Fibroblast of lung (primary cell): Measurements from ENCODE around the gene NTRK3. TPM values are rescaled to one million over a fixed set of nuclear protein-coding genes. Genes with fewer than 3 reads are reported as not detected.

Experiments used
- DNase-seq, 2 donors: peaks; one replicate each; pipeline versions ENCODE4 v3.0.0 to v3.0.0-alpha.2; 2010; ENCODE audit warnings: low read depth in 2 of 2
- H2AFZ ChIP-seq: 2 replicates; pipeline ENCODE4 v1.5.1; 2012; ENCODE audit warnings: low read length, control low read depth, inconsistent platforms
- H3K27ac ChIP-seq: 2 replicates; pipeline ENCODE4 v1.5.1; 2011; ENCODE audit warnings: low read length, control low read depth; ENCODE audit not compliant: insufficient read depth
- H3K27me3 ChIP-seq: 2 replicates; pipeline ENCODE4 v1.5.1; 2011; ENCODE audit warnings: mild to moderate bottlenecking, low read length; ENCODE audit not compliant: control insufficient read depth, insufficient read depth
- H3K36me3 ChIP-seq: 2 replicates; pipeline ENCODE4 v1.5.1; 2011; ENCODE audit warnings: low read length; ENCODE audit not compliant: control insufficient read depth, insufficient read depth
- H3K4me1 ChIP-seq: 2 replicates; pipeline ENCODE4 v1.5.1; 2011; ENCODE audit warnings: low read length; ENCODE audit not compliant: control insufficient read depth, insufficient read depth; ENCODE audit errors: extremely low read depth
- H3K4me2 ChIP-seq: 2 replicates; pipeline ENCODE4 v1.5.1; 2011; ENCODE audit warnings: low read length, control low read depth; ENCODE audit not compliant: insufficient read depth; ENCODE audit errors: extremely low read depth
- H3K4me3 ChIP-seq, 4 experiments: fragments of 200-600 bp in 1 of 4; sonication (generic) in 1 of 4; replicated peaks in 1 of 4; 2 replicates each; pipeline ENCODE4 v1.5.1; 2011 to 2016; ENCODE audit warnings: low read length in 4 of 4, low read depth in 3 of 4, mild to moderate bottlenecking in 3 of 4, control low read depth in 2 of 4, inconsistent platforms in 1 of 4, mixed read lengths in 1 of 4; ENCODE audit not compliant: insufficient read depth in 1 of 4; ENCODE audit errors: control extremely low read depth in 1 of 4
- H3K79me2 ChIP-seq: 2 replicates; pipeline ENCODE4 v1.5.1; 2012; ENCODE audit warnings: mild to moderate bottlenecking, low read length, inconsistent platforms; ENCODE audit not compliant: control insufficient read depth, insufficient read depth
- H3K9ac ChIP-seq: 2 replicates; pipeline ENCODE4 v1.5.1; 2011; ENCODE audit warnings: mild to moderate bottlenecking, low read length, control low read depth; ENCODE audit not compliant: insufficient read depth
- H3K9me3 ChIP-seq: 2 replicates; pipeline ENCODE4 v1.5.1; 2012; ENCODE audit warnings: low read depth, low read length; ENCODE audit not compliant: control insufficient read depth, insufficient read depth
- H4K20me1 ChIP-seq: 2 replicates; pipeline ENCODE4 v1.5.1; 2011; ENCODE audit warnings: low read length; ENCODE audit not compliant: control insufficient read depth, insufficient read depth; ENCODE audit errors: extremely low read depth
- EZH2 ChIP-seq: IDR thresholded peaks from 2 replicates; pipeline ENCODE4 v1.5.1; 2012; ENCODE audit warnings: low read length, control low read depth, mild to moderate bottlenecking; ENCODE audit errors: missing control alignments
- polyA plus RNA-seq, 2 donors: library from polyadenylated mRNA; depleted of rRNA in 1 of 2; stranded (reverse) in 1 of 2; unstranded in 1 of 2; fragments of >200 nt; gene quantifications; 2 replicates each; pipeline ENCODE4 v1.2.1, GENCODE V29; 2011 to 2012; ENCODE audit warnings: missing spikeins in 1 of 2
- total RNA-seq: library from RNA; depleted of rRNA; stranded (reverse); fragments of >200 nt; gene quantifications from 2 replicates; pipeline ENCODE4 v1.2.1, GENCODE V29; 2014
- TF ChIP-seq, protein P1 (sequence below), 2 donors: IDR thresholded peaks in 1 of 2; conservative IDR thresholded peaks in 1 of 2; 1 replicate in 1 of 2; 2 replicates in 1 of 2; pipeline ENCODE4 v1.5.1; 2011 to 2012; ENCODE audit warnings: low read length in 2 of 2, control low read depth in 1 of 2, inconsistent platforms in 1 of 2, low read depth in 1 of 2, mild to moderate bottlenecking in 1 of 2

NTRK3 gene
- total and polyA plus RNA-seq, 2 donors (not counting 1 experiment from before 2014, with no cell fraction given) = 0.06 TPM; not detected in 1

DNA sequence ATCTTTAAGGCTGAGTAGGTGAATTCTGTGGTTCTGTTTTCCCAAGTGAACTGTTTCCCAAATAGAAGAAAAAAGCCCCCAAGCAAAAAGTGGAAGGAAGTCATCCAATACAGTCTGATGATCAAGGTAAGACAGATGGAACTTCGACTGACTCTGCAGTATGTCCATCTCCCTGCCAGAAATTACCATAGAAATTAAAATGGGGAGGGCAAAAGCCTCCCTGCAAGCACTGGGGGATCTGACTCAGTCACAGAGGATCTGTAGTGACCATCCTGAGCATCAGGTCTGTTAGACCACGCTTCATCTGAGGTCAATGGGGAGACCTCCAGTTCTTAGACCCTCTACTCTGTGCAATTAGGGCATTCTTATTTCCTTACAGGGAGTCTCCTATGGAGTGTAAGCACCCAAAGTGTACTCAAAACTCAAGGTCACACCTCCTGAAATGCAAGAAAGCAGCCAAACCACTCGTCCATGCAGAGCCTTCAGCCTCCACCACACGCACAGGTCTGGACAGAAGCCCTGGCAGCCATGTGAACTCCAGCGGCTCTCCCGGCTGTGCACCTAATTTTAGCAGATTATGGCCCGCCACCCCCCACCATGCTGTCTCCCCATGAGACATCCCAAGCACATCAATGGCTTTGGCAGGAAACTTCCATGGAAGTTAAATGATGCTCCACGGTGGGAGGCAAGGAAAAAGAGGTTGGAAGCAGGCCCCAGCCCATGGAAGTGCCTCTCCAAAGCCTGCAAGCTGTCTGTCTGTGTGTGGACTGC, 348.7 kb downstream of the NTRK3 start:
- no peak overlapping the region for H3K27ac ChIP-seq
- no peak overlapping the region for H3K4me3 ChIP-seq
- no peak overlapping the region for H3K9ac ChIP-seq
- no peak for DNase-seq
- H2AFZ ChIP-seq = no peak overlapping the region
- H3K79me2 ChIP-seq = no peaks in the 10 kb centered on the region
- no peaks in the 10 kb centered on the region for H4K20me1 ChIP-seq
- TF ChIP-seq EZH2 = no peak
- TF ChIP-seq, protein P1, sequence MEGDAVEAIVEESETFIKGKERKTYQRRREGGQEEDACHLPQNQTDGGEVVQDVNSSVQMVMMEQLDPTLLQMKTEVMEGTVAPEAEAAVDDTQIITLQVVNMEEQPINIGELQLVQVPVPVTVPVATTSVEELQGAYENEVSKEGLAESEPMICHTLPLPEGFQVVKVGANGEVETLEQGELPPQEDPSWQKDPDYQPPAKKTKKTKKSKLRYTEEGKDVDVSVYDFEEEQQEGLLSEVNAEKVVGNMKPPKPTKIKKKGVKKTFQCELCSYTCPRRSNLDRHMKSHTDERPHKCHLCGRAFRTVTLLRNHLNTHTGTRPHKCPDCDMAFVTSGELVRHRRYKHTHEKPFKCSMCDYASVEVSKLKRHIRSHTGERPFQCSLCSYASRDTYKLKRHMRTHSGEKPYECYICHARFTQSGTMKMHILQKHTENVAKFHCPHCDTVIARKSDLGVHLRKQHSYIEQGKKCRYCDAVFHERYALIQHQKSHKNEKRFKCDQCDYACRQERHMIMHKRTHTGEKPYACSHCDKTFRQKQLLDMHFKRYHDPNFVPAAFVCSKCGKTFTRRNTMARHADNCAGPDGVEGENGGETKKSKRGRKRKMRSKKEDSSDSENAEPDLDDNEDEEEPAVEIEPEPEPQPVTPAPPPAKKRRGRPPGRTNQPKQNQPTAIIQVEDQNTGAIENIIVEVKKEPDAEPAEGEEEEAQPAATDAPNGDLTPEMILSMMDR (conservative IDR thresholded peaks at IDR 0.05 in 1 of 2, IDR thresholded peaks at IDR 0.05 in 1 of 2; ENCODE audit: low read depth in 1 of 2, low read length in 2 of 2) = no peak
- H3K4me2 ChIP-seq = no peak overlapping the region
- no peaks in the 10 kb centered on the region for H3K9me3 ChIP-seq
- no peaks in the 10 kb centered on the region for H3K4me1 ChIP-seq
- no peaks in the 10 kb centered on the region for H3K27me3 ChIP-seq
- H3K36me3 ChIP-seq = no peaks in the 10 kb centered on the region

DNA sequence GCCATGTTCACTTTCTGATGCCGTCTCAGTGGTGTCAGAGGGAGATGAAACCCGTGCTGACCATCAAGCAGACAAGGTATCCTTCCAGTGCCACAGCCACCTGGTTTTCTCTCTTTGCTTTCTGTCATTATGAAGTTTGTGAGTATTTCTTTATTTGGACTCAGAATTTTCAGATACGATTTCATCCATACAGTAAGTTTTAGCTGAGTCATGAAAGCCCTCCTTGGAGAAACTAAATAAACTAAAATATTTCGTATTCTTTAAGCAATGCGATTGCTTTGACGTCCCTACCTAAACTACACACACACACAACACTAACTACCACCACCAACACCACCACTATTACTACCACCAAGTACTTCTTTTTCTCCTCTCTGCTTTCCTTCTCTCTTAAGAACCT, 350.1 kb downstream of the NTRK3 start:
- Histone ChIP-seq H3K9me3 (no peaks in the 10 kb centered on the region), H3K4me1 (no peaks in the 10 kb centered on the region), H2AFZ (no peak overlapping the region), H3K36me3 (no peaks in the 10 kb centered on the region), H3K27ac (no peak overlapping the region), H3K79me2 (no peaks in the 10 kb centered on the region), H3K9ac (no peak overlapping the region), H3K4me2 (no peak overlapping the region), H4K20me1 (no peaks in the 10 kb centered on the region), H3K4me3 (no peak overlapping the region), H3K27me3 (no peaks in the 10 kb centered on the region)
- no peak for TF ChIP-seq EZH2
- TF ChIP-seq, protein P1 (conservative IDR thresholded peaks at IDR 0.05 in 1 of 2, IDR thresholded peaks at IDR 0.05 in 1 of 2; ENCODE audit: low read depth in 1 of 2, low read length in 2 of 2) = no peak
- no peak for DNase-seq

GRCh38 chr15:87902772-87903426, 353.6 kb downstream of the NTRK3 start:
- H3K4me3 ChIP-seq = no peak overlapping the region
- no peak overlapping the region for H3K9ac ChIP-seq
- H3K27me3 ChIP-seq = no peaks in the 10 kb centered on the region
- no peaks in the 10 kb centered on the region for H3K9me3 ChIP-seq
- TF ChIP-seq, protein P1 (conservative IDR thresholded peaks at IDR 0.05 in 1 of 2, IDR thresholded peaks at IDR 0.05 in 1 of 2; ENCODE audit: low read depth in 1 of 2, low read length in 2 of 2) = no peak
- no peak for TF ChIP-seq EZH2
- H3K79me2 ChIP-seq = no peaks in the 10 kb centered on the region
- H3K4me2 ChIP-seq = no peak overlapping the region
- DNase-seq = no peak
- H3K4me1 ChIP-seq = no peaks in the 10 kb centered on the region
- H2AFZ ChIP-seq = no peak overlapping the region
- H3K27ac ChIP-seq = no peak overlapping the region
- H4K20me1 ChIP-seq = no peaks in the 10 kb centered on the region
- no peaks in the 10 kb centered on the region for H3K36me3 ChIP-seq
